ENCODE measurements around the gene UBE2J2.
A peak's percentile ranks its signal among the peaks of the same experiment; 100 is the strongest.

The UBE2J2 gene

GRCh38 chr1:1280782-1281481 is 7.3 kb upstream of the UBE2J2 start:
- no peak for DNase-seq

- DNase-seq = no peak
These were observed 5.4 kb upstream of the UBE2J2 start for GRCh38 chr1:1279028-1279427.

- DNase-seq = no peak
These were observed 5.0 kb upstream of the UBE2J2 start for GRCh38 chr1:1278620-1279019.

GRCh38 chr1:1275836-1276235 is 2.2 kb upstream of the UBE2J2 start:
- no peak for DNase-seq

- DNase-seq = no peak
These were observed 1.3 kb upstream of the UBE2J2 start for GRCh38 chr1:1274931-1275431.

- no peak for DNase-seq
These were observed 761 bp upstream of the UBE2J2 start for GRCh38 chr1:1274299-1274930.

- DNase-seq = no peak
These were observed 494 bp downstream of the UBE2J2 start for GRCh38 chr1:1273209-1273511.

GRCh38 chr1:1272341-1273208 is 1.1 kb downstream of the UBE2J2 start:
- no peak for DNase-seq

- no peak for DNase-seq
These were observed 2.8 kb downstream of the UBE2J2 start for GRCh38 chr1:1270813-1271212.

- DNase-seq = no peak
These were observed 5.4 kb downstream of the UBE2J2 start for GRCh38 chr1:1268284-1268682.

GRCh38 chr1:1267488-1268283 is 6.0 kb downstream of the UBE2J2 start:
- DNase-seq = no peak

- peak; percentile 57 for DNase-seq
These were observed 8.8 kb downstream of the UBE2J2 start for GRCh38 chr1:1264868-1265272.

- no peak for DNase-seq
These were observed 9.6 kb downstream of the UBE2J2 start for GRCh38 chr1:1264026-1264425.

- DNase-seq = no peak
These were observed 10.9 kb downstream of the UBE2J2 start for GRCh38 chr1:1262758-1263157.

GRCh38 chr1:1262071-1262470 is 11.6 kb downstream of the UBE2J2 start:
- peak; percentile 88 for DNase-seq

GRCh38 chr1:1260843-1261560 is 12.7 kb downstream of the UBE2J2 start:
- DNase-seq = peak; percentile 91

GRCh38 chr1:1259951-1260600 is 13.6 kb downstream of the UBE2J2 start:
- peak; percentile 49 for DNase-seq

- no peak for DNase-seq
These were observed 14.1 kb downstream of the UBE2J2 start for GRCh38 chr1:1259540-1259939.

- DNase-seq = no peak
These were observed 14.6 kb downstream of the UBE2J2 start for GRCh38 chr1:1259119-1259488.

GRCh38 chr1:1256956-1257871 is 16.4 kb downstream of the UBE2J2 start:
- DNase-seq = no peak

GRCh38 chr1:1255611-1256010 is 18.0 kb downstream of the UBE2J2 start:
- DNase-seq = no peak

Measured in hematopoietic multipotent progenitor cell treated with erythropoietin and hydrocortisone succinate and interleukin-3 and kit ligand, for 6 days (in vitro differentiated cells).